ENCODE data around the gene LCLAT1.
A peak's percentile ranks its signal among the peaks of the same experiment; 100 is the strongest.
"Not testable (repeated sequence)": the region's sequence is repeated elsewhere in the genome, so short reads cannot be mapped to it uniquely, and the experiment has no call there.

LCLAT1 gene

DNA sequence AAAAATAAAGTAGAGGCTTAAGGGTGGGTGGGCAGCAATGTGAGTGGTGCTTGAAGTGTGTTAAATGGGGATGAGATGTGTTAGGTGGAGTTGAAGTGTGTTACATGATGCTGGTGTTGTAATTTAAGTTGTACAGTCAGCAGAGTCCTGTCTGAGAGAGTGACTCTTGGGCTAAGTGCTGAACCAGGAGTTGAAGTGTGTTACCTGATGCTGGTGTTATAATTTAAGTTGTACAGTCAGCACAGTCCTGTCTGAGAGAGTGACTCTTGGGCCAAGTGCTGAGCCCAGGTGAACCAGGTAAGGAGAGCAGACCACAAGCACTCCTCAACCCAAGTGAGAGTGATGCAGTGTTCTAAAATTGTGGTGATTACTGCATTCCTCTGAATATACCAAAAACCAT lies 40.6 kb downstream of the LCLAT1 start:
- no peak for DNase-seq (ENCODE audit: low read depth, low spot score)

DNA sequence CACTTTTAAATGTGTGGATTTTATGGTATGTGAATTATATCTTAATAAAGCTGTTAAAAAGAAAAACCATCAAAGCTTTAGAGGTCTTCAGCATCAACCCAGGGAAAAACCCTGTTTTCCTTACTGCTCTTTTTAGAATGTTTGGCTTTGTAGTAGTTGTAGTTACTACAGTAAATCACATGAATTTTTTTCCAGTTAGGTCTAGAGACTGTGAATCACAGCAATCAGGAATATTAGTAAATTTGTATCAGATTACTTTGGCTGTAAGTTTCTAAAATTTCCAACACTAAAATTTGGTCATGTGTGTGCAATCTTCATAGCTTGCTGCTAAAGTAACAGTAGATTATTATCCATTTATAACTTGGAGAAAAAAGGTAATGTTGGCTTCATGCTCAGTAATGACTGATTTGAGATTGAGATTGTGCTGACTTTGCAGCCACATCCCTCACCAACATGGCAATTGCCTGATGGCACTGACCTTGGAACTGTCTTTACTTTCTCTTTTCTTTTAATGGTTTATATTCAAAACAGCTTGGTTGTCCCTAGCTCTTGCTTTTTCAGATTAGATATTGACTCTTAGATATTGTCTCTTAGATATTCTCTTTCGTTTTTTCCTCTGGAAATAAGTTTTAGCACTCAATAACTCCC lies 41.1 kb downstream of the LCLAT1 start:
- DNase-seq (ENCODE audit: low read depth, low spot score), result no peak

- no peak for DNase-seq (ENCODE audit: low read depth, low spot score)
Measured at GRCh38 chr2:30491225-30491624, 44.2 kb downstream of the LCLAT1 start.

GRCh38 chr2:30492185-30492584 lies 45.1 kb downstream of the LCLAT1 start:
- DNase-seq (ENCODE audit: low read depth, low spot score), result no peak

GRCh38 chr2:30492619-30493018 lies 45.6 kb downstream of the LCLAT1 start:
- no peak for DNase-seq (ENCODE audit: low read depth, low spot score)

DNA sequence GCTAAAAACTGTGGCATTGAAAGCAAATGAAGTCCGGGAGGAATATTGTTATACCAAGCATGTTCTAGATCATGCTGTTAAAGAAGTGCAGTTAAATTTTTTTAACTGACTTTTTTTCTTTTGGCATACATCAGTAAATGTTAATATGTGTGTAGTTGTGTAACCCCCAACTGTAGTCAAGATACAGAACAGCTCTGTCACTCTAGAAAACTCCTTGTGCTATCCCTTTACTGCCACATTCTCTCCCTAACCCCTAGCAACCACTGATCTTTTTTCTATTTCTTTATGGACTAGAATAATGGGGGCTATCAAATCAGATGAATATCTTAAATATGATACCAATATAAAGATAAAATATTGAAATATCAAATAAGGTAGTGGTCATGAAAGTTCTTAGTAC lies 46.4 kb downstream of the LCLAT1 start:
- DNase-seq (ENCODE audit: low read depth, low spot score), result no peak

DNA sequence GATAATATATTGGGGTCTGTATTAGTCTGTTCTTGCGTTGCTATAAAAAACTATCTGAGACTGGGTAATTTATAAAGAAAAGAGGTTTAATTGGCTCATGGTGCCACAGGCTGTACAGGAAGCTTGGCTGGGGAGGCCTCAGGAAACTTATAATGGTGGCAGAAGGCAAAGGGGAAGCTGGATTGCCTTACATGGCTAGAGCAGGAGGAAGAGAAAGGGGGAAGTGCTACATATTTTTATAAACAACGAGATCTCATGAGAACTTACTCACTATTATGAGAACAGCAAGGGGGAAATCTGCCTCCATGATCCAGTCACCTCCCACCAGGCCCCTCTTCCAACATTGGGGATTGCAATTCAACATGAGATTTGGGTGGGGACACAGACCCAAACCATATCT lies 48.9 kb downstream of the LCLAT1 start:
- not testable (repeated sequence) for DNase-seq (ENCODE audit: low read depth, low spot score)

GRCh38 chr2:30499681-30500080 lies 52.6 kb downstream of the LCLAT1 start:
- DNase-seq (ENCODE audit: low read depth, low spot score), result no peak

GRCh38 chr2:30500699-30501098 lies 53.7 kb downstream of the LCLAT1 start:
- DNase-seq (ENCODE audit: low read depth, low spot score), result no peak

DNA sequence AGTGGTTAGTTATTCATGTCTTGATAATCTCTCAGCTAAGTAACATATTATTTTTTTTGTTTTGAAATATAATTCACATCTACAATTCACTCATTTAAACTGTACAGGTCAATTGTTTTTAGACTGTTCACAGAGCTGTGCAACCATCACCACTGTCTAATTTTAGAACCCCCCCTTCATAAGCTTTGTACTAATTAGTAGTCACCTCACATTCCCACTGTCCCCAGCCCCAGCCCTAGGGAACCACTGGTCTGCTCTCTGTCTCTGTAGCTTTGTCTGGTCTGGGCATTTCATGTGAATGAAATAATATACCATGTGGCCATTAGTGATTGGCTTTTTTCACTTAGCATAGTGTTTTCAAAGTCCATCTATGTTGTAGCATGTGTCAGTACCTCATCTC lies 55.3 kb downstream of the LCLAT1 start:
- DNase-seq (ENCODE audit: low read depth, low spot score), result no peak

- DNase-seq (ENCODE audit: low read depth, low spot score), result no peak
Measured at GRCh38 chr2:30503007-30503694, 56.1 kb downstream of the LCLAT1 start.

GRCh38 chr2:30503695-30504052 lies 56.6 kb downstream of the LCLAT1 start:
- DNase-seq (ENCODE audit: low read depth, low spot score), result no peak

GRCh38 chr2:30504731-30505130 lies 57.7 kb downstream of the LCLAT1 start:
- DNase-seq (ENCODE audit: low read depth, low spot score), result no peak

DNA sequence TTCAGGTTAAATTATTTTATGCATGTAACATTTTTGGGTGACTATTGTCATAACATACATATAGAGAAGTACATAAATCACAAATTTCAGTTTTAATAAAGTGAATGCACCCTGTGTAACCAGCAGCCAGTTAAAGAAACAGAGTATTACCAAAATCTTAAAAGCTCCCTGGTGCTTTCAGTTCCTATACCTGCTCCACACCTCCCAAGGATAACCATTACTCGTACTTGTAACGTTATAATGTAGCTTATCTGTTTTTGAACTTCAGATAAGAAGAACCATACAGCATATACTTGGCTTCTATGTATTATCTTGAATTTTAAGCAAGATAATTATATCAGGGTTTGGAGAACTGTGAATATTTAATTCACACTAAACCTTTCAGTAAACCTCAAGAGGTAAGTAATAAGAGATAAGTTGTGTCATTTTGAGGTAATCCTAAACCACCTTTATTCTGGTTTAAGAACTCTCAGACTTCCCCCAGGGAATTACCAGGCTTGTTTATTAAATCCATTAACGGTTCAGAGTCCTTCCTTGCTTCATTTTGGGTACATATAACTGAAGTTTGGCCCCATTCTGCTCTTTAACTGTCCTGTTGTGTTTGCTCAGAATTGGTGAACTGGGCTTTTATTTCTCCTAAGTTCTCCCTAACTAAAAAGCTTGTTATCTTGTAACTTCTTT lies 58.6 kb downstream of the LCLAT1 start:
- no peak for DNase-seq (ENCODE audit: low read depth, low spot score)

DNA sequence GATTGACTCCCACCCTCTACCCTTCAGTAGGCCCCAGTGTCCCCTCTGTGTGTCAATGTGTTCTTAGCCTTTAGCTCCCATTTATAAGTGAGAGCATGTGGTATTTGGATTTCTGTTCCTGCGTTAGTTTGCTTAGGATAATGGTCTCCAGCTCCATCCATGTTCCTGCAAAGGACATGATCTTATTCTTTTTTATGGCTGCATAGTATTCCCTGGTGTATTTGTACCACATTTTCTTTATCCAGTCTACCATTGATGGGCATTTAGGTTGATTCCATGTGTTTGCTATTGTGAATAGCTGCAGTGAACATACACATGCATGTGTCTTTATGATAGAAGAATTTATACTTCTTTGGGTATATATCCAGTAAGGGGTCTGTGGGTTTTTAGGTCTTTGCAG lies 60.4 kb downstream of the LCLAT1 start:
- not testable (repeated sequence) for DNase-seq (ENCODE audit: low read depth, low spot score)

DNA sequence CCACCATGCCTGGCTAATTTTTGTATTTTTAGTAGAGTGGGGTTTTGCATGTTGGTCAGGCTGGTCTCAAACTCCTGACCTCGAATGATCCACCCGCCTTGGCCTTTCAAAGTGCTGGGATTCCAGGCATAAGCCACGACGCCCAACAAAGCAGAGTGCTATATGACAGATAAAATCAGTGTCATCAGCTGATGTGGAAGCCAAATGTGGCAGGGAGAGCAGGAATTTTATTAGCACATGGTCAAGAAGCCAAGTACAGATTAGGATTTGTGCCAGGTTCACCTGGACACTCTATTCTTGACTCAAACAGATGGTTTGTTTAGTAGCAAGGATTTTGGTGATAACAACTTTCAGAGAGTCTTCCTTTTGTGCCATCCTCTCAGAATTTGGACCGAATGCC lies 62.7 kb downstream of the LCLAT1 start:
- DNase-seq (ENCODE audit: low read depth, low spot score), result no peak

- DNase-seq (ENCODE audit: low read depth, low spot score), result no peak
Measured at GRCh38 chr2:30510409-30510808, 63.4 kb downstream of the LCLAT1 start.

DNA sequence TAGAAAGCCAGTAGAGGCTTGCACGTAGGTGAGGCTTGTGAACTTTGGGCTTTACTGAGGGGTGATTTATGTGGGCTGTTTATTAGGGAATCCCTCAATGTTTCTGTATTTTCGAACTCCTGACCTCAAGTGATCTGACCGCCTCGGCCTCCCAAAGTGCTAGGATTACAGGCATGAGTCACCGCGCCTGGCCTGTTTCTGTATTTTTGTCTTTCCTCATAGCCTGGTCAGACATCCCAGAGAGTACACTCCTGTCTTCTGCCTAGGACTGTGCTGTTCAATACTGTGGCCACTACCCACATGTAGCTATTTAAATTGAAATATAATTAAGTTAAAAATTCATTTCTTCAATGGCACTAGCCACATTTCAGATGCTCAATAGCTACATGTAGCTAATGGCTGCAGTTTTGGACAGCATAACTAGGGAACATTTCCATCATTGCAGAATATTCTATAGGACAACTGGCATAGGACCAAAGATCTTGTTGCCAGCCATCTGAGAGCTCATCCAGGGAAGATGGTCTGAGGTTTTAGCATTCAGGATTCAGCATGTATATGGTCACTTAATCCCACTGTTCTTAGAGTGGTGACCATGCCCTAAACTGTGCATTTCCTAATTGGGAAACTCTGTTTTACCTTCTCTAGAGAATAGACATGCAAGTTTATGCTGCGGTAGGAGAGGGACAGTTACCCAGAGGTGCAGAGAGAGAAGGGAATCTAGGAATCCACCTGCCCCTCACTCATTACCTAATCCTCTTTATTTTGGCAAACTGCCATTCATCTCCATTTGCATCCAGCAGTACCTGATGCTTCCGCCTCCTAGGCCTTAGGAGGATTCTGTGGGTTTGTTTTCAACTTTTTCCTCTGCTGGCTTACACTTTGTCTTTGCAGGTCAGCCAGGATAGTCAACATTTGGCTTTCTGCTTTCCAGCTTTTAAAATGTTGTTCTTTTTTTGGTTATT lies 64.4 kb downstream of the LCLAT1 start:
- DNase-seq (ENCODE audit: low read depth, low spot score), result peak; percentile 21

DNA sequence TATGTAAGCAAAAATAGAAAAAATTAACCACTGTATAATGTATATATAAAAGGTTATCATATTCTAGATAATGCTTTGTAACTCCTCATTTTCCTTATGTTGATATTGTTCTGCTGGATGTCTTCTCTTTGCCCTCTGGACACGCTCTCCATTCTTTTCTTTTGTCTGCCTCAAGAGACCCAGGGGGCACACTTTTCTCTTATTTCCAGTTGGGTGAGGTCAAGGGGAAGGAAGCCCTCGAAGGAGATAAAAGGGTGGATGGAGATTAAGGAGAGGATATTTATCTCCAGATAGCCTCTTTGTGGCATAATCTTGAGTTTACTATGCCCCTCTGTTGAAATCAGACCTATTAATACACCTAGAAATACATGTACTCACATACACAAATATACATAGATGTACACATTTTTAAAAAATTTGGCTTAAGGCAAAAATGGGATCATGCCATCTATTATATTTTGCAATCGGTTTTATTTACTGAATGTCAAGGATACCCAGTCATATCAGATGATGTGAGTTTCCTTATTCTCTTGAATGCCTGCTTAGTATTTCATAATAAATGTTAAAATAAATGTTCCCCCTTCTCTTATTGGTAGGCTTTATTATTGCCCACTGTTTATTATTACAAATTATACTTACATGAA lies 65.3 kb downstream of the LCLAT1 start:
- DNase-seq (ENCODE audit: low read depth, low spot score), result no peak

DNA sequence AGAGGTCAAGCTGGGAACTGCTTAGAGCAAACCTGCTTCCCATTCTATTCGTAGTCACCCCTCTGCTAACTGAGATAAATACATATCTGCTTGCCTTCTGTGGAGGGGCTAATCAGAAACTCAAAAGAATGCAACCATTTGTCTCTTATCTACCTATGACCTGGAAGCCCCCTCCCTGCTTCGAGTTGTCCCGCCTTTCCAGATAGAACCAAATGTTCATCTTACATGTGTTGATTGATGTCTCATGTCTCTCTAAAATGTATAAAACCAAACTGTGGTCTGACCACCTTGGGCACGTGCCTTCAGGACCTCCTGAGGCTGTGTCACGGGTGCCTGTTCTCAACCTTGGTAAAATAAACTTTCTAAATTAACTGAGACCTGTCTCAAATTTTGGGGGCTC lies 66.6 kb downstream of the LCLAT1 start:
- not testable (repeated sequence) for DNase-seq (ENCODE audit: low read depth, low spot score)

DNA sequence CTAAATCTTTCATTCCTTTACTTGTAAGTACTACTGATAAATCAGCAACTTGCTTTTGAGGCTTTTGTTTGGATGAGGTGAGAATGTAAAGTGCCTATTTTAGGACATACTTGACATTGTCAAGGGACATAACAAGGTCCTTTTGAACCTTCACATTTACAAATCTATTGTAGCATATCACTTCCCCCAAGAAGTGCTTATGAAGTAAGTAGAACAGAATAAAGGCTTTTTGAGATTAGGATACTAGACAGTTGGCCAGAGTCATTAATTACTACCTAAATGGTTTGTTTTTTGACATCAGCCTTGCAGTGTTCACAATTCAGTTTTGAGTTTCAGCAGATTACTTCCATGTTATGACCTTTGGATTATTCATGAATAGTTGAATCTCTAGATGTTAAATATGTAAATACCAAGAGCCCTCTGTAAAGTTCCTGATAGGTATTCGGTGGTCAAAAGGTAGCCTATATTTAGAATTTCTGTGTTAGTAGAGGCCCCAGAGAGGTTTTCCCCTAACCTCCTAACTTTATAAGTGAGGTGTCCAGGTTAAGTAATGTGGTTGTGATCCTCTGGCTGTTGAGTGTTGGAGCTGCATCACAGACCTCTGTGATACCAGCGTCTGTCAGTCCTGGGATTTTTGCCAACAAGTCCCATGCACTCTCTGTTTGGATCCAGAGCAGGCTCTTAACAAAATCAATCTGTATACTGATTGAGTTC lies 67.2 kb downstream of the LCLAT1 start:
- peak; percentile 51 for DNase-seq (ENCODE audit: low read depth, low spot score)

All from astrocyte of the hippocampus (primary cell).